HCT116 (cell line): Measurements from ENCODE around the gene AQP10. TPM values are rescaled to one million over a fixed set of nuclear protein-coding genes. Genes with fewer than 3 reads are reported as not detected.

Experiments
- ATAC-seq: fragments of 200-7000 bp; cut with Tn5 transposase; 2 replicates; pipeline ENCODE4 v1.9.1; 2020; ENCODE audit warnings: mild to moderate bottlenecking, moderate library complexity
- BruUV-seq: library from RNA; stranded (reverse); fragments of 400-500 nt; replicated peaks from 2 replicates; lab custom pipeline; 2021; lab: Mats Ljungman, UMichigan
- CTCF ChIA-PET: fragments of 300-600 bp; sonication (Branson Sonifier 250); formaldehyde crosslinking; loops from one replicate; lab custom pipeline; 2021; ENCODE audit warnings: antibody characterized with exemption; lab: Charles Lee
- POLR2A ChIA-PET: fragments of 300-600, 350-600 bp; sonication (Branson Sonifier 250); formaldehyde crosslinking; loops from one replicate; lab custom pipeline; 2021; ENCODE audit warnings: antibody characterized with exemption; lab: Charles Lee
- RAD21 ChIA-PET, 2 experiments: fragments of 300-600 bp; sonication (Branson Sonifier 250); formaldehyde crosslinking; loops; one replicate each; lab custom pipeline; 2023; ENCODE audit warnings: low total read pairs in 2 of 2; ENCODE audit not compliant: uncharacterized antibody in 2 of 2, unreplicated experiment in 2 of 2, low non-redundant PET in 1 of 2; lab: Charles Lee
- DNase-seq: peaks from one replicate; pipeline ENCODE4 v3.0.0-alpha.2; 2010; ENCODE audit warnings: low read depth, low spot score
- H2AFZ ChIP-seq: fragments of 200-600 bp; shearing (Covaris generic), sonication (generic); 2 replicates; pipeline ENCODE4 v1.6.1; 2017; ENCODE audit warnings: low read depth, mixed run types, mixed read lengths, antibody characterized with exemption, low read length; ENCODE audit not compliant: poor library complexity, severe bottlenecking
- H3K27ac ChIP-seq: 2 replicates; pipeline ENCODE4 v1.5.1; 2012; ENCODE audit warnings: low read depth, low read length
- H3K27me3 ChIP-seq: fragments of 200-600 bp; sonication (generic); 2 replicates; pipeline ENCODE4 v1.6.1; 2016; ENCODE audit warnings: mixed run types, low read length, mixed read lengths; ENCODE audit not compliant: insufficient read depth
- H3K36me3 ChIP-seq, 2 experiments: fragments of 200-500 bp in 1 of 2; fragments of 200-600 bp in 1 of 2; sonication (Bioruptor generic) in 1 of 2; sonication (generic) in 1 of 2; 2 replicates each; pipeline versions ENCODE4 v1.5.1 to v1.6.1; 2014 to 2016; ENCODE audit warnings: low read length in 2 of 2, inconsistent platforms in 1 of 2, mixed read lengths in 1 of 2, mixed run types in 1 of 2; ENCODE audit not compliant: insufficient read depth in 2 of 2, control insufficient read depth in 1 of 2
- H3K4me1 ChIP-seq, 2 experiments: fragments of 200-600 bp in 1 of 2; sonication (generic) in 1 of 2; 2 replicates each; pipeline versions ENCODE4 v1.5.1 to v1.6.1; 2012 to 2017; ENCODE audit warnings: low read length in 2 of 2, inconsistent platforms in 1 of 2, mild to moderate bottlenecking in 1 of 2, mixed read lengths in 1 of 2, mixed run types in 1 of 2, moderate library complexity in 1 of 2; ENCODE audit not compliant: insufficient read depth in 2 of 2, control insufficient read depth in 1 of 2
- H3K4me2 ChIP-seq: fragments of 200-600 bp; sonication (generic); 2 replicates; pipeline ENCODE4 v1.6.1; 2017; ENCODE audit warnings: mixed run types, low read length, mixed read lengths
- H3K4me3 ChIP-seq, 2 experiments: fragments of 200-600 bp in 1 of 2; sonication (generic) in 1 of 2; replicated peaks in 1 of 2; 2 replicates each; pipeline ENCODE4 v1.5.1; 2011 to 2016; ENCODE audit warnings: low read length in 2 of 2, control low read depth in 1 of 2, low read depth in 1 of 2, mild to moderate bottlenecking in 1 of 2, mixed read lengths in 1 of 2, mixed run types in 1 of 2
- H3K79me2 ChIP-seq: fragments of 200-600 bp; sonication (generic); 2 replicates; pipeline ENCODE4 v1.6.1; 2017; ENCODE audit warnings: mild to moderate bottlenecking, mixed run types, low read length, moderate library complexity, mixed read lengths; ENCODE audit not compliant: insufficient read depth
- H3K9ac ChIP-seq: fragments of 200-600 bp; sonication (generic); 2 replicates; pipeline ENCODE4 v1.6.1; 2016; ENCODE audit warnings: low read length, mixed read lengths
- H3K9me2 ChIP-seq: fragments of 200-600 bp; sonication (generic), shearing (Covaris generic); 2 replicates; pipeline ENCODE4 v1.6.1; 2017; ENCODE audit warnings: mixed run types, mild to moderate bottlenecking, moderate library complexity; ENCODE audit not compliant: insufficient read depth
- H3K9me3 ChIP-seq, 2 experiments: fragments of 200-500 bp in 1 of 2; fragments of 200-600 bp in 1 of 2; sonication (Bioruptor generic) in 1 of 2; sonication (generic) in 1 of 2; 2 replicates each; pipeline ENCODE4 v1.6.1; 2014 to 2017; ENCODE audit warnings: low read length in 2 of 2, mixed read lengths in 2 of 2, inconsistent platforms in 1 of 2, low read depth in 1 of 2, mild to moderate bottlenecking in 1 of 2, mixed run types in 1 of 2, moderate library complexity in 1 of 2; ENCODE audit not compliant: control insufficient read depth in 1 of 2, insufficient read depth in 1 of 2
- H4K20me1 ChIP-seq: fragments of 200-600 bp; sonication (generic), shearing (Covaris generic); 2 replicates; pipeline ENCODE4 v1.6.1; 2017; ENCODE audit warnings: mixed run types, mild to moderate bottlenecking, moderate library complexity; ENCODE audit not compliant: insufficient read depth
- CEBPB ChIP-seq: IDR thresholded peaks from 2 replicates; pipeline ENCODE4 v1.6.1; 2012; ENCODE audit warnings: low read depth
- EGR1 ChIP-seq: IDR thresholded peaks from 2 replicates; pipeline ENCODE4 v1.6.1; 2012; ENCODE audit warnings: low read depth
- ELF1 ChIP-seq: IDR thresholded peaks from 2 replicates; pipeline ENCODE4 v1.6.1; 2012; ENCODE audit warnings: low read depth, borderline replicate concordance
- EZH2 ChIP-seq: fragments of 200-600 bp; sonication (generic); IDR thresholded peaks from 2 replicates; pipeline ENCODE4 v1.6.1; 2017; ENCODE audit warnings: antibody characterized with exemption, mixed run types
- EZH2phosphoT487 ChIP-seq: fragments of 200-600 bp; IDR thresholded peaks from 2 replicates; pipeline ENCODE4 v1.6.1; 2018; ENCODE audit warnings: antibody characterized with exemption, borderline replicate concordance
- JUND ChIP-seq: IDR thresholded peaks from 2 replicates; pipeline ENCODE4 v1.6.1; 2012
- POLR2A ChIP-seq: IDR thresholded peaks from 2 replicates; pipeline ENCODE4 v1.7.0; 2011; ENCODE audit warnings: borderline replicate concordance; ENCODE audit not compliant: insufficient read depth, insufficient read length; ENCODE audit errors: extremely low read depth
- POLR2AphosphoS5 ChIP-seq: IDR thresholded peaks from 2 replicates; pipeline ENCODE4 v1.6.1; 2011; ENCODE audit warnings: mild to moderate bottlenecking, low read depth, low read length, moderate library complexity
- SRF ChIP-seq: IDR thresholded peaks from 2 replicates; pipeline ENCODE4 v1.6.1; 2012; ENCODE audit warnings: low read depth
- ZNF274 ChIP-seq: fragments of 200-500 bp; sonication (Bioruptor generic); IDR thresholded peaks from 2 replicates; pipeline ENCODE4 v1.6.1; 2014; ENCODE audit warnings: mild to moderate bottlenecking, low read depth, low read length, inconsistent platforms
- intact Hi-C: fragments of 100-400 bp; cut with micrococcal nuclease; formaldehyde crosslinking; loops from 2 replicates; pipeline ENCODE4 v1.10.0; 2022
- total RNA-seq: library from RNA; stranded (reverse); gene quantifications from one replicate; pipeline ENCODE4 v1.2.1, GENCODE V29; 2021; ENCODE audit not compliant: unreplicated experiment
- TF ChIP-seq, protein P1 (sequence below): IDR thresholded peaks from 2 replicates; pipeline ENCODE4 v1.6.1; 2011; ENCODE audit warnings: mild to moderate bottlenecking, low read length, moderate library complexity; ENCODE audit not compliant: insufficient replicate concordance; ENCODE audit errors: extremely low read depth
- TF ChIP-seq, protein P2 (sequence below): IDR thresholded peaks from 2 replicates; pipeline ENCODE4 v1.6.1; 2012
- TF ChIP-seq, protein P3 (sequence below): IDR thresholded peaks from 2 replicates; pipeline ENCODE4 v1.6.1; 2012; ENCODE audit warnings: low read depth

AQP10 gene
- total RNA-seq, 1 experiment from 2014 or later = not detected

DNA sequence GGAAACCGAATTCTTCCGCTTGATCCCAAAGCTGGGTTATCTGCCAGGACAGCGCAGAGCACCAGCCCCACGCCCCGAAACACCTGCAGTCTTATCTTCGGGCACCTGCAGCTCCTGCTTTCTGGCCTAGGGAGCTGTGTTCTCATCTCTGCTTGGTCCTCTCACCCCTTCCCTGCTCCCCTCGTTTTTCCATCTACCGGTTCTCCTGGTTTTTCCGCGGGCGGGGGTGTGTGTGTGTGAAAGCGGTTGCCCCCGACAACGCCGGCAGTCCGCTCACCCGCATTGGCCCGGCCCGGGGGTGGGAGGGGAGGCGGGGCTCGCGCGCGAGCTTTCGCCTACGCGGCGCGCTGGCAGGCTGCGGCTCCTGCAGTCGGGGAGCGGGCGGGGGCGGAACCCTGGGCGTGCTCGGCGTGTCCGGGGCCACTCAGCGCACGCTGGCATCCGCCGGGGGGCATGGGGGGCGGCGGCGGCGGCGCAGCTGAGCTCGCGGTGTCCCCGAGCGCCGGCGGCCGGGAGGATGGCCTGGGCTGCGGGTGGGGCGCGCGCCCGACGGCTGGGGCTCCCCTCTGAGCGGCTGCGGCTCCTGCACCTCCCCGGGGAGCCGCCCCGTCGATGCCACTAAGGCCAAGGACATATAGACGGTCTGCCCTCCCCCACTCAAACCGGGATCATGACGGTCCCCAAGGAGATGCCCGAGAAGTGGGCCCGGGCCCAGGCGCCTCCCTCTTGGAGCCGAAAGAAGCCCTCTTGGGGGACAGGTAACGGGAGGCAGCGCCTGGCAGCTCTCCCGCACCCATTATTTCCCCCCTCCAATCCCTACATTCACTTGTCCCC, 7.6 kb downstream of the AQP10 start:
- no TSS peak for BruUV-seq
- Histone ChIP-seq H3K36me3 (peaks cover 4 to 13% of the 10 kb centered on the region in 2 experiments; a peak in 2 of 4 replicates), H3K79me2 (no peaks in the 10 kb centered on the region), H3K27me3 (no peaks in the 10 kb centered on the region), H3K4me2 (peak overlapping the region; percentile 98), H3K27ac (peak overlapping the region; percentile 24; the same call in 1 of the 2 replicates), H4K20me1 (no peaks in the 10 kb centered on the region), H2AFZ (no peak overlapping the region), H3K9ac (peak overlapping the region; percentile 50), H3K4me1 (peaks cover 26 to 49% of the 10 kb centered on the region in 2 experiments), H3K9me3 (no peaks in the 10 kb centered on the region), H3K9me2 (no peaks in the 10 kb centered on the region), H3K4me3 (peak overlapping the region; percentile 45 to 61)
- DNase-seq (no peak), ATAC-seq (peak; percentile 69)
- no peak for TF ChIP-seq POLR2A
- no peak for TF ChIP-seq CEBPB
- TF ChIP-seq EZH2phosphoT487 = no peak
- no peak for TF ChIP-seq ZNF274
- no peak for TF ChIP-seq JUND
- TF ChIP-seq POLR2AphosphoS5 = peak; percentile 29; the same call in 1 of the 2 replicates
- no peak for TF ChIP-seq EZH2
- TF ChIP-seq SRF = no peak
- TF ChIP-seq, protein P1, sequence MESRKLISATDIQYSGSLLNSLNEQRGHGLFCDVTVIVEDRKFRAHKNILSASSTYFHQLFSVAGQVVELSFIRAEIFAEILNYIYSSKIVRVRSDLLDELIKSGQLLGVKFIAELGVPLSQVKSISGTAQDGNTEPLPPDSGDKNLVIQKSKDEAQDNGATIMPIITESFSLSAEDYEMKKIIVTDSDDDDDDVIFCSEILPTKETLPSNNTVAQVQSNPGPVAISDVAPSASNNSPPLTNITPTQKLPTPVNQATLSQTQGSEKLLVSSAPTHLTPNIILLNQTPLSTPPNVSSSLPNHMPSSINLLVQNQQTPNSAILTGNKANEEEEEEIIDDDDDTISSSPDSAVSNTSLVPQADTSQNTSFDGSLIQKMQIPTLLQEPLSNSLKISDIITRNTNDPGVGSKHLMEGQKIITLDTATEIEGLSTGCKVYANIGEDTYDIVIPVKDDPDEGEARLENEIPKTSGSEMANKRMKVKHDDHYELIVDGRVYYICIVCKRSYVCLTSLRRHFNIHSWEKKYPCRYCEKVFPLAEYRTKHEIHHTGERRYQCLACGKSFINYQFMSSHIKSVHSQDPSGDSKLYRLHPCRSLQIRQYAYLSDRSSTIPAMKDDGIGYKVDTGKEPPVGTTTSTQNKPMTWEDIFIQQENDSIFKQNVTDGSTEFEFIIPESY = no peak
- TF ChIP-seq EGR1 = peak; percentile 90
- TF ChIP-seq, protein P2, sequence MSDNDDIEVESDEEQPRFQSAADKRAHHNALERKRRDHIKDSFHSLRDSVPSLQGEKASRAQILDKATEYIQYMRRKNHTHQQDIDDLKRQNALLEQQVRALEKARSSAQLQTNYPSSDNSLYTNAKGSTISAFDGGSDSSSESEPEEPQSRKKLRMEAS = peak; percentile 41; the same call in 1 of the 2 replicates
- no peak for TF ChIP-seq ELF1
- TF ChIP-seq, protein P3, sequence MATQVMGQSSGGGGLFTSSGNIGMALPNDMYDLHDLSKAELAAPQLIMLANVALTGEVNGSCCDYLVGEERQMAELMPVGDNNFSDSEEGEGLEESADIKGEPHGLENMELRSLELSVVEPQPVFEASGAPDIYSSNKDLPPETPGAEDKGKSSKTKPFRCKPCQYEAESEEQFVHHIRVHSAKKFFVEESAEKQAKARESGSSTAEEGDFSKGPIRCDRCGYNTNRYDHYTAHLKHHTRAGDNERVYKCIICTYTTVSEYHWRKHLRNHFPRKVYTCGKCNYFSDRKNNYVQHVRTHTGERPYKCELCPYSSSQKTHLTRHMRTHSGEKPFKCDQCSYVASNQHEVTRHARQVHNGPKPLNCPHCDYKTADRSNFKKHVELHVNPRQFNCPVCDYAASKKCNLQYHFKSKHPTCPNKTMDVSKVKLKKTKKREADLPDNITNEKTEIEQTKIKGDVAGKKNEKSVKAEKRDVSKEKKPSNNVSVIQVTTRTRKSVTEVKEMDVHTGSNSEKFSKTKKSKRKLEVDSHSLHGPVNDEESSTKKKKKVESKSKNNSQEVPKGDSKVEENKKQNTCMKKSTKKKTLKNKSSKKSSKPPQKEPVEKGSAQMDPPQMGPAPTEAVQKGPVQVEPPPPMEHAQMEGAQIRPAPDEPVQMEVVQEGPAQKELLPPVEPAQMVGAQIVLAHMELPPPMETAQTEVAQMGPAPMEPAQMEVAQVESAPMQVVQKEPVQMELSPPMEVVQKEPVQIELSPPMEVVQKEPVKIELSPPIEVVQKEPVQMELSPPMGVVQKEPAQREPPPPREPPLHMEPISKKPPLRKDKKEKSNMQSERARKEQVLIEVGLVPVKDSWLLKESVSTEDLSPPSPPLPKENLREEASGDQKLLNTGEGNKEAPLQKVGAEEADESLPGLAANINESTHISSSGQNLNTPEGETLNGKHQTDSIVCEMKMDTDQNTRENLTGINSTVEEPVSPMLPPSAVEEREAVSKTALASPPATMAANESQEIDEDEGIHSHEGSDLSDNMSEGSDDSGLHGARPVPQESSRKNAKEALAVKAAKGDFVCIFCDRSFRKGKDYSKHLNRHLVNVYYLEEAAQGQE = no peak
- ChIA-PET CTCF (interaction anchor here (0.8 to 1.8 kb wide), 2 partner anchors 52 to 218 kb away, joined by 4 to 6 read pairs; no protein-coding TSS in a partner anchor), RAD21 (interaction anchor here in 1 of 2 experiments (0.6 kb wide), 1 partner anchor 128 kb away, joined by 3 read pairs; no protein-coding TSS in a partner anchor), POLR2A (no interaction called here)
- intact Hi-C loops = loop anchor here (5.0 to 10.0 kb wide), 2 partner anchors 149 to 216 kb away; no protein-coding TSS in a partner anchor
